GM21529 (cell line): Measurements from ENCODE around the gene CLCN6.

Experiments used
- ATAC-seq: cut with Tn5 transposase; IDR thresholded peaks from one replicate; pipeline ENCODE4 v1.9.1; 2021; ENCODE audit not compliant: unreplicated experiment

CLCN6 gene

GRCh38 chr1:11874624-11875023 is 68.6 kb downstream of the CLCN6 start:
- no peak for ATAC-seq

GRCh38 chr1:11875094-11875493 is 69.1 kb downstream of the CLCN6 start:
- no peak for ATAC-seq

GRCh38 chr1:11877074-11877473 is 71.1 kb downstream of the CLCN6 start:
- no peak for ATAC-seq

GRCh38 chr1:11878081-11878890 is 72.3 kb downstream of the CLCN6 start:
- no peak for ATAC-seq

GRCh38 chr1:11878891-11879190 is 72.8 kb downstream of the CLCN6 start:
- ATAC-seq: no peak

- ATAC-seq: no peak
These were observed 73.6 kb downstream of the CLCN6 start for GRCh38 chr1:11879311-11880180.

GRCh38 chr1:11880181-11880575 is 74.2 kb downstream of the CLCN6 start:
- no peak for ATAC-seq

GRCh38 chr1:11880911-11881748 is 75.1 kb downstream of the CLCN6 start:
- no peak for ATAC-seq

- no peak for ATAC-seq
These were observed 75.9 kb downstream of the CLCN6 start for GRCh38 chr1:11881749-11882441.

GRCh38 chr1:11882814-11883538 is 77.0 kb downstream of the CLCN6 start:
- no peak for ATAC-seq

GRCh38 chr1:11885916-11886315 is 79.9 kb downstream of the CLCN6 start:
- no peak for ATAC-seq

GRCh38 chr1:11886986-11887665 is 81.1 kb downstream of the CLCN6 start:
- ATAC-seq: no peak

- ATAC-seq: no peak
These were observed 81.6 kb downstream of the CLCN6 start for GRCh38 chr1:11887666-11888007.

- ATAC-seq: no peak
These were observed 82.3 kb downstream of the CLCN6 start for GRCh38 chr1:11888206-11888876.

GRCh38 chr1:11888877-11889208 is 82.9 kb downstream of the CLCN6 start:
- ATAC-seq: no peak

GRCh38 chr1:11891433-11892186 is 85.6 kb downstream of the CLCN6 start:
- no peak for ATAC-seq
